Measurements from ENCODE around the gene FCRL5. TPM values are rescaled to one million over a fixed set of nuclear protein-coding genes. Genes with fewer than 3 reads are reported as not detected.
"Not testable (repeated sequence)": the region's sequence is repeated elsewhere in the genome, so short reads cannot be mapped to it uniquely, and the experiment has no call there.

Gene FCRL5
- total RNA-seq, 1 donor from 2014 or later, result 1.2 TPM

DNA sequence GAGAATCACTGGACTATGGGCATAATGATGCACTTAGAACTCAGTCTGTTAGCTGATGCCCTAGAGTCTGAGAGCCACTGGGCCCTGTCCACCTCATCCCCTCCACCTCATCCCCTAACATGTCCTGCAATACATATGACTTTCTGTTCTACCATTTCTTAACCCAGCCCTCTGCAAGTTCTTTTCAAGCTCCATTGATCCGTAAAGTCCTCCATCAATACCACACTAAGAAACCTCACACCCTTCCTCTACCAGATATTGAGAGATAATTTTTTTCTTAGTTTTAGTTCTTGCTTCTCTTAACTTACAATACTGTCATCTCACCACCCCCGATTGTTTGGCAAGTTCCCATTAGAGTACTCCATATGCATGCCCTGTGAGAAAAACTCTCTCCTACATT lies 23.4 kb upstream of the FCRL5 start:
- ATAC-seq, result no peak

DNA sequence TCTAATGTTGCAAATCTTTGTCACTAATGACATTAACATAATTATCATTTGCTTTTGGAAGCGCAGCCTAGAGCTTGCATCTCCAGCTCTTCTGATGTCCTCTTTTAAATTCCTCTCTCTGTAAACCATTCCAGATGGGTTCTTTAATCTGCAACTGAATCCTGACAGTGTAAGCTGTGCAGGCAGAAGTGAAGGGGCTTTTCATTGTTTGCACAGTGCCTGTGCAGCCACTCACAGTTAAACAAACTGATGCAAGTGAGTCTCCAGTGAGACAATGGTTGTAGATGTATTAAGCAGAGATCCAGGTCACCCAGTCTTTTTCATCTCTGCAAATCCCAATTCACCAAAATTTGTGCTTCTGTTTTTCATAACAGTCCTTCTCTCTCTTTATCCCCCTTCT lies 22.5 kb upstream of the FCRL5 start:
- ATAC-seq (no peak), DNase-seq (no peak)
- no peak overlapping the region for H3K4me3 ChIP-seq
- H3K27ac ChIP-seq, result no peak overlapping the region
- H3K9me3 ChIP-seq, result no peaks in the 10 kb centered on the region
- no peaks in the 10 kb centered on the region for H3K4me1 ChIP-seq
- intact Hi-C loops (cut with DNase I), result no loop called here
- no peaks in the 10 kb centered on the region for H3K27me3 ChIP-seq (ENCODE audit: low read depth)
- H3K36me3 ChIP-seq, result no peaks in the 10 kb centered on the region
- TF ChIP-seq, protein P1, sequence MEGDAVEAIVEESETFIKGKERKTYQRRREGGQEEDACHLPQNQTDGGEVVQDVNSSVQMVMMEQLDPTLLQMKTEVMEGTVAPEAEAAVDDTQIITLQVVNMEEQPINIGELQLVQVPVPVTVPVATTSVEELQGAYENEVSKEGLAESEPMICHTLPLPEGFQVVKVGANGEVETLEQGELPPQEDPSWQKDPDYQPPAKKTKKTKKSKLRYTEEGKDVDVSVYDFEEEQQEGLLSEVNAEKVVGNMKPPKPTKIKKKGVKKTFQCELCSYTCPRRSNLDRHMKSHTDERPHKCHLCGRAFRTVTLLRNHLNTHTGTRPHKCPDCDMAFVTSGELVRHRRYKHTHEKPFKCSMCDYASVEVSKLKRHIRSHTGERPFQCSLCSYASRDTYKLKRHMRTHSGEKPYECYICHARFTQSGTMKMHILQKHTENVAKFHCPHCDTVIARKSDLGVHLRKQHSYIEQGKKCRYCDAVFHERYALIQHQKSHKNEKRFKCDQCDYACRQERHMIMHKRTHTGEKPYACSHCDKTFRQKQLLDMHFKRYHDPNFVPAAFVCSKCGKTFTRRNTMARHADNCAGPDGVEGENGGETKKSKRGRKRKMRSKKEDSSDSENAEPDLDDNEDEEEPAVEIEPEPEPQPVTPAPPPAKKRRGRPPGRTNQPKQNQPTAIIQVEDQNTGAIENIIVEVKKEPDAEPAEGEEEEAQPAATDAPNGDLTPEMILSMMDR (IDR thresholded peaks at IDR 0.05), result no peak

More for the DNA sequence above, 23.4 kb upstream of the FCRL5 start:
- intact Hi-C loops (cut with DNase I), result no loop called here
- Histone ChIP-seq H3K27me3 (ENCODE audit: low read depth) (no peaks in the 10 kb centered on the region), H3K9me3 (no peaks in the 10 kb centered on the region), H3K36me3 (no peaks in the 10 kb centered on the region), H3K27ac (no peak overlapping the region), H3K4me3 (no peak overlapping the region), H3K4me1 (no peaks in the 10 kb centered on the region)
- no peak for DNase-seq
- TF ChIP-seq, protein P1 (IDR thresholded peaks at IDR 0.05), result no peak

DNA sequence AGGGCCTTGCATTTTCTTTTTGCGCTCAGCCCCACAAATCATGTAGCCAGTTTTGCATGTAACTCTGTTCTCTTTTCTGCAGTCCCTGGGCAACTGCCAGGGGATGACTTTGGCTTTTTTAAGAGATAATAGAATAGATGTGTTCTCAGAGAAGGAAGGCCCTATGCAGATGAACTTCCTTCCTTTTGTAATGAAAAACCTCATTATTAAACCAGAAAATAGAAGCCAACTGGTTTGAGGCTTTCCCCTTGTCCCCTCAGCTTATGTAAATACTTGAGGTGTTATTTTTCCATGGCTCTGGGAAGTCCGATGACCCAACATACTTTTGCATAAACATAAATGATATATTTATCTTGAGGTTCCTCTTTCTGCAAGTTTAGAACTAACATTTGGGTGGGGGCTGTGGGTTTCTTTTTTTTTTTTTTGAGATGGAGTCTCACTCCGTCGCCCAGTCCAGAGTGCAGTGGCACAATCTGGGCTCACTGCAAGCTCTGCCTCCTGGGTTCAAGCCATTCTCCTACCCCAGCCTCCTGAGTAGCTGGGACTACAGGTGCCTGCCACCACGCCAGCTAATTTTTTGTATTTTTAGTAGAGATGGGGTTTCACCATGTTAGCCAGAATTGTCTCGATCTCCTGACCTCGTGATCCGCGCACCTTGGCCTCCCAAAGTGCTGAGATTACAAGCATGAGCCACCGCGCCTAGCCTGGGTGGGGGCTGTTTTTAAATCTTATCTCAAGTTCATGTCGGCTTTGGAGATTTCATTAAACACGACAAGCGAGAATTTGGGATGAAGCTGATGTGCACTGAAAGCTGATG lies 14.4 kb upstream of the FCRL5 start:
- Histone ChIP-seq H3K27ac (no peak overlapping the region), H3K4me3 (no peak overlapping the region), H3K4me1 (no peaks in the 10 kb centered on the region), H3K27me3 (ENCODE audit: low read depth) (no peaks in the 10 kb centered on the region), H3K9me3 (no peaks in the 10 kb centered on the region), H3K36me3 (no peaks in the 10 kb centered on the region)
- no peak for DNase-seq
- intact Hi-C loops (cut with DNase I), result no loop called here
- ATAC-seq, result no peak
- TF ChIP-seq, protein P1 (IDR thresholded peaks at IDR 0.05), result no peak

DNA sequence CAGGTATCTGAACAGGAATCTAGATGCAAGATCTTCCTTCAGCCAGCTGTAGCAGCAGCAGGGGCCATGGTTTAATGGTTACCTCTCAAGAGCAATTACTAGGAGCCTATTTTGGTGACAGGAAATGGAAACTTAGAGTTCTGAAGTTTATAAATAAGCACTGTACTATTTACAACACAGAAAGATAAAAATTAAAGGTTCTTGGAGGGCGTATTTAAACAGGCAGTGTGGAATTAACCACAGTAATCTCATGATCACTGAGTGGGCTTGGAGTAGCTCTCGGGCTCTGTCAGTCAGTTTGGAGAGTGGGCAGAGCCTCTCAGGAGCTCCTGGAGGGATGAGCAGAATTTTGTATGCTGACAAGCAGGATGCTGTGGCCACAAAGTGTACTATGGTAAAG lies 10.2 kb upstream of the FCRL5 start:
- H3K27ac ChIP-seq, result no peak overlapping the region
- H3K27me3 ChIP-seq (ENCODE audit: low read depth), result no peaks in the 10 kb centered on the region
- TF ChIP-seq, protein P1 (IDR thresholded peaks at IDR 0.05), result no peak
- ATAC-seq (no peak), DNase-seq (no peak)
- H3K9me3 ChIP-seq, result no peaks in the 10 kb centered on the region
- no peaks in the 10 kb centered on the region for H3K36me3 ChIP-seq
- intact Hi-C loops (cut with DNase I), result no loop called here
- H3K4me3 ChIP-seq, result no peak overlapping the region
- no peaks in the 10 kb centered on the region for H3K4me1 ChIP-seq

DNA sequence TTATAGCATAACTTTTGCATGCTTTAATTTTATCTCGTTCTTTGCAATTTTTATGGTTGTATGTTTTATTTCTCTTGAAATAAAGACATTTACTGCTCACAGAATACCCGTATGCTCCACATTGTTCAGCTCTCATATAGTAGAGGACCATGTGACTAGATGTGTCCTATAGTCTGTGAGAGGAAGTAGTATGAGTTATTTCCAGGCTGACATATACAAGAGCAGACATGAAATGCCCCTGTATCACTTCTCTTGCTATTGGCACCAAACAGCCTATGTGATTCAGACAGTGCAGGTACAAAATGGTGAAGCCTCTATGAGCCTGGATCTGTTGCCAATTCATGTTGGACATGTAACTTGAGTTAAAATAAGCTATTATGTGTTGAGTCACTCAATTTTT lies 5.8 kb upstream of the FCRL5 start:
- Histone ChIP-seq H3K36me3 (no peaks in the 10 kb centered on the region), H3K4me1 (no peaks in the 10 kb centered on the region), H3K27ac (no peak overlapping the region), H3K27me3 (ENCODE audit: low read depth) (no peaks in the 10 kb centered on the region), H3K4me3 (no peak overlapping the region), H3K9me3 (no peaks in the 10 kb centered on the region)
- ATAC-seq (no peak), DNase-seq (no peak)
- intact Hi-C loops (cut with DNase I), result no loop called here
- TF ChIP-seq, protein P1 (IDR thresholded peaks at IDR 0.05), result no peak

DNA sequence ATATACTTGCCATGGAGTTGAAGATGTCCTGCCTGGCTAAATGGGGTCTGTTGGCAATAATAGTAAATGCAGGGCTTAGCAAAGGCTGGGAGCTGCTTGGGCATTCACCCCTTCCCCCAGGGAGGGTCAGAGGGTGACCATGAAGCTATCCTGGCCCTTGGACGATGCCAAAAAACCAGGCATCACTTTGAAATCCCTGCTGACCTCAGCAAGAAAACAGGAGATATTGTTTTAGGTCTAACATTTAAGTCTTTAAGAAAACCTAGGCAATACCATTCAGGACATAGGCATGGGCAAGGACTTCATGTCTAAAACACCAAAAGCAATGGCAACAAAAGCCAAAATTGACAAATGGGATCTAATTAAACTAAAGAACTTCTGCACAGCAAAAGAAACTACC lies 4.2 kb downstream of the FCRL5 start:
- DNase-seq, result not testable (repeated sequence)

More for the DNA sequence above, 4.2 kb downstream of the FCRL5 start:
- H3K4me3 ChIP-seq; H3K27ac ChIP-seq; intact Hi-C loops (cut with DNase I); H3K9me3 ChIP-seq; ATAC-seq; H3K36me3 ChIP-seq; H3K4me1 ChIP-seq; H3K27me3 ChIP-seq (ENCODE audit: low read depth): not testable (repeated sequence)

Measured in lower lobe of right lung (tissue), 2 donors.